ENCODE results near the gene NT5DC3. TPM values are rescaled to one million over a fixed set of nuclear protein-coding genes. Genes with fewer than 3 reads are reported as not detected.

Gene NT5DC3
- polyA plus RNA-seq, 3 donors: 0.27 to 4.8 (median 0.93) TPM

DNA sequence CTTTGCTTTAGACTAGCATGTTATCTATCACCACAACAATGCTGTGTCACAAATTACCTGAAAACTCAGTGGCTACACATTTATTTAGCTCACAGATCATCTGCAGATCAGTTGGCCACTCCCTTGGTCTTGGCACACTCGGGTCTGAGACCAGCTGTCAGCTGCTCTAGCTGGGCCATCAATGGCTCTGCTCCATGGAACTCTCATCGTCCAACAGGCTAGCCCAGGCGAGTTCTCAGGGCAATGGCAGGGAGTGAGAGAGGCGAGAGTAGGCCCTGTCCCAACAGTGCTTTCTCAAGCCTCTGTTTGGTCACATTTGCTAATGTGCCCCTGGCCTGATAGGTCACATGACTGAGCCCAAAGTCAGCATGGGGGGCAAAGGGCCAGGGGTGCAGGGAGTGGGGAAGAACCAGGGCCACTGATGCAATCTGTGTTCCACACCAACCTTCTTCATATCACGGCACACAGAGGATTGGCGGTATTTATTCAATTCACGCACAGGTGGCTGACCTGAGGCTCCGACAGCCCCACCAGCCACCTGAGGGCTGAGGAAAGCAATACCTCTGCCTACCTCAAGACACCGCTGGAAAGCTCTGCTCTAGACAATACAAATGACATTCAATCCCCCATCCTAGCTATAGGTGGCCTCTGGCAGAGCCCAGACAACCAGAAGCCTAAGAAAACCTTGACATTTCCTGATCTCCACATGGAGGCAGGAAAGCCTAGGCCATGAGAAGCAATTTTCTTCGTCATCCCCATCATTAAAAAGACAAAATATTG lies 82.5 kb downstream of the NT5DC3 start:
- no peaks in the 10 kb centered on the region for H3K9me3 Mint-ChIP-seq
- H3K36me3 Mint-ChIP-seq: peaks cover 0 to 10% of the 10 kb centered on the region in 2 donors
- Histone ChIP-seq H3K27me3 (ENCODE audit: control insufficient read depth in 2 of 2, insufficient read depth in 2 of 2, low read length in 2 of 2) (no peaks in the 10 kb centered on the region), H3K4me3 (replicated peaks in 1 of 3; ENCODE audit: low read depth in 2 of 3, low read length in 3 of 3) (no peak overlapping the region), H2AFZ (ENCODE audit: insufficient read depth, low read depth, low read length, poor library complexity, severe bottlenecking) (no peak overlapping the region), H3K9me3 (replicated peaks in 1 of 2; ENCODE audit: control insufficient read depth in 1 of 2, insufficient read depth in 1 of 2, low read length in 2 of 2) (no peaks in the 10 kb centered on the region), H4K20me1 (ENCODE audit: insufficient read depth, low read length) (no peaks in the 10 kb centered on the region), H3K27ac (ENCODE audit: low read depth in 1 of 2, low read length in 2 of 2) (no peak overlapping the region), H3K4me1 (ENCODE audit: control insufficient read depth in 1 of 2, insufficient read depth in 2 of 2, low read length in 2 of 2) (no peaks in the 10 kb centered on the region), H3K36me3 (replicated peaks in 1 of 2; ENCODE audit: control insufficient read depth in 1 of 2, insufficient read depth in 2 of 2, low read length in 2 of 2) (no peaks in the 10 kb centered on the region), H3K4me2 (replicated peaks; ENCODE audit: extremely low read depth, low read length, poor library complexity, severe bottlenecking) (no peak overlapping the region), H3K9ac (ENCODE audit: insufficient read depth, low read length, poor library complexity, severe bottlenecking) (no peak overlapping the region), H3K79me2 (ENCODE audit: insufficient read depth, low read length) (no peaks in the 10 kb centered on the region)
- H3K27me3 Mint-ChIP-seq (ENCODE audit: low read depth in 3 of 3): peaks cover 0 to 3% (median 0%) of the 10 kb centered on the region in 3 donors
- 99% methylated on average over 10 of the region's 10 CpGs for WGBS (ENCODE audit: insufficient coverage)
- intact Hi-C loops (cut with micrococcal nuclease): no loop called here
- no peak overlapping the region for H3K4me3 Mint-ChIP-seq
- peak overlapping the region in 1 of 7 donors; percentile 6 for H3K27ac Mint-ChIP-seq
- no peak for DNase-seq
- TF ChIP-seq CTCF (IDR thresholded peaks at IDR 0.05): no peak
- no peaks in the 10 kb centered on the region for H3K4me1 Mint-ChIP-seq

GRCh38 chr12:103757248-103757647 lies 83.8 kb downstream of the NT5DC3 start:
- H3K9me3 Mint-ChIP-seq: no peaks in the 10 kb centered on the region
- no peaks in the 10 kb centered on the region for H4K20me1 ChIP-seq (ENCODE audit: insufficient read depth, low read length)
- H3K36me3 ChIP-seq (replicated peaks in 1 of 2; ENCODE audit: control insufficient read depth in 1 of 2, insufficient read depth in 2 of 2, low read length in 2 of 2): no peaks in the 10 kb centered on the region
- no peaks in the 10 kb centered on the region for H3K4me1 ChIP-seq (ENCODE audit: control insufficient read depth in 1 of 2, insufficient read depth in 2 of 2, low read length in 2 of 2)
- no peak overlapping the region for H3K9ac ChIP-seq (ENCODE audit: insufficient read depth, low read length, poor library complexity, severe bottlenecking)
- WGBS (ENCODE audit: insufficient coverage): 100% methylated on average over 1 of the region's 1 CpG
- H3K4me1 Mint-ChIP-seq: no peaks in the 10 kb centered on the region
- peaks cover 0 to 4% of the 10 kb centered on the region in 2 donors for H3K36me3 Mint-ChIP-seq
- no peaks in the 10 kb centered on the region for H3K79me2 ChIP-seq (ENCODE audit: insufficient read depth, low read length)
- H3K27ac ChIP-seq (ENCODE audit: low read depth in 1 of 2, low read length in 2 of 2): no peak overlapping the region
- no peak for TF ChIP-seq CTCF (IDR thresholded peaks at IDR 0.05)
- intact Hi-C loops (cut with micrococcal nuclease): no loop called here
- H3K27me3 Mint-ChIP-seq (ENCODE audit: low read depth in 3 of 3): peaks cover 0 to 2% (median 0%) of the 10 kb centered on the region in 3 donors
- H3K9me3 ChIP-seq (replicated peaks in 1 of 2; ENCODE audit: control insufficient read depth in 1 of 2, insufficient read depth in 1 of 2, low read length in 2 of 2): no peaks in the 10 kb centered on the region
- H3K4me3 Mint-ChIP-seq: no peak overlapping the region
- no peak overlapping the region for H3K27ac Mint-ChIP-seq
- no peak overlapping the region for H3K4me2 ChIP-seq (replicated peaks; ENCODE audit: extremely low read depth, low read length, poor library complexity, severe bottlenecking)
- no peaks in the 10 kb centered on the region for H3K27me3 ChIP-seq (ENCODE audit: control insufficient read depth in 2 of 2, insufficient read depth in 2 of 2, low read length in 2 of 2)
- H3K4me3 ChIP-seq (replicated peaks in 1 of 3; ENCODE audit: low read depth in 2 of 3, low read length in 3 of 3): no peak overlapping the region
- DNase-seq: no peak
- H2AFZ ChIP-seq (ENCODE audit: insufficient read depth, low read depth, low read length, poor library complexity, severe bottlenecking): no peak overlapping the region
